WTC11 (cell line): Measurements from ENCODE around the gene PIKFYVE. TPM values are rescaled to one million over a fixed set of nuclear protein-coding genes. Genes with fewer than 3 reads are reported as not detected.

ENCODE experiments used
- ATAC-seq: fragments of 200-7000 bp; cut with Tn5 transposase; 2 replicates; pipeline ENCODE4 v1.10.0; 2021; ENCODE audit warnings: mild to moderate bottlenecking, moderate library complexity
- CTCF ChIA-PET: fragments of 300-600 bp; sonication (Branson Sonifier 250); formaldehyde crosslinking; loops from one replicate; lab custom pipeline; 2021; ENCODE audit warnings: antibody characterized with exemption; lab: Charles Lee
- POLR2A ChIA-PET: fragments of 350-600 bp; sonication (Branson Sonifier 250); formaldehyde crosslinking; loops from one replicate; lab custom pipeline; 2021; ENCODE audit warnings: antibody characterized with exemption; lab: Charles Lee
- DNase-seq: peaks from one replicate; pipeline ENCODE4 v3.0.0; 2021; ENCODE audit warnings: low spot score
- H3K27ac Mint-ChIP-seq: 2 replicates; pipeline ENCODE4 v1.8.0; 2021; ENCODE audit warnings: mixed read lengths
- H3K27me3 Mint-ChIP-seq: 2 replicates; pipeline ENCODE4 v1.8.0; 2021; ENCODE audit warnings: low read depth, mild to moderate bottlenecking, moderate library complexity, mixed read lengths
- H3K36me3 Mint-ChIP-seq: 2 replicates; pipeline ENCODE4 v1.8.0; 2021; ENCODE audit warnings: mixed read lengths
- H3K4me1 Mint-ChIP-seq: 2 replicates; pipeline ENCODE4 v1.8.0; 2022; ENCODE audit warnings: mixed read lengths
- H3K4me3 Mint-ChIP-seq: 2 replicates; pipeline ENCODE4 v1.8.0; 2021; ENCODE audit warnings: mild to moderate bottlenecking, moderate library complexity, mixed read lengths
- H3K9me3 Mint-ChIP-seq: 2 replicates; pipeline ENCODE4 v1.8.0; 2021; ENCODE audit warnings: mixed read lengths
- CBFB ChIP-seq: sonication (generic); formaldehyde crosslinking; IDR thresholded peaks from 2 replicates; pipeline ENCODE4 v1.8.1; 2022; ENCODE audit warnings: mild to moderate bottlenecking, low read depth, missing genetic modification reagents
- CREB1 ChIP-seq: sonication (generic); formaldehyde crosslinking; IDR thresholded peaks from 2 replicates; pipeline ENCODE4 v1.8.0; 2023; ENCODE audit warnings: mild to moderate bottlenecking, missing genetic modification reagents
- GTF2I ChIP-seq: fragments of 250-450 bp; sonication (Bioruptor Pico); conservative IDR thresholded peaks from 2 replicates; pipeline ENCODE4 v1.4.0; 2021; ENCODE audit warnings: mild to moderate bottlenecking
- HMGA2 ChIP-seq: fragments of 250-450 bp; sonication (Bioruptor Pico); IDR thresholded peaks from 2 replicates; pipeline ENCODE4 v1.4.0; 2021; ENCODE audit warnings: mild to moderate bottlenecking, moderate library complexity
- JUN ChIP-seq: sonication (generic); formaldehyde crosslinking; IDR thresholded peaks from 2 replicates; pipeline ENCODE4 v1.8.0; 2023; ENCODE audit warnings: mild to moderate bottlenecking, missing genetic modification reagents
- MYBL2 ChIP-seq: sonication (generic); formaldehyde crosslinking; IDR thresholded peaks from 2 replicates; pipeline ENCODE4 v1.8.1; 2023; ENCODE audit warnings: mild to moderate bottlenecking, moderate library complexity, missing genetic modification reagents
- NR2C2 ChIP-seq: sonication (generic); formaldehyde crosslinking; IDR thresholded peaks from 2 replicates; pipeline ENCODE4 v1.8.0; 2022; ENCODE audit warnings: mild to moderate bottlenecking, missing genetic modification reagents
- RORB ChIP-seq: fragments of 250-450 bp; sonication (Bioruptor Pico); IDR thresholded peaks from 2 replicates; pipeline ENCODE4 v1.9.0; 2021; ENCODE audit warnings: mild to moderate bottlenecking
- TCF7 ChIP-seq: sonication (generic); formaldehyde crosslinking; IDR thresholded peaks from 2 replicates; pipeline ENCODE4 v1.8.0; 2022; ENCODE audit warnings: mild to moderate bottlenecking, low read depth, missing genetic modification reagents, moderate library complexity
- TP53 ChIP-seq: sonication (generic); formaldehyde crosslinking; IDR thresholded peaks from 2 replicates; pipeline ENCODE4 v1.8.1; 2023; ENCODE audit warnings: mild to moderate bottlenecking, missing genetic modification reagents
- ZBTB21 ChIP-seq: sonication (generic); formaldehyde crosslinking; IDR thresholded peaks from 2 replicates; pipeline ENCODE4 v1.8.1; 2023; ENCODE audit warnings: mild to moderate bottlenecking, missing genetic modification reagents, borderline replicate concordance
- ZNF138 ChIP-seq: sonication (generic); formaldehyde crosslinking; conservative IDR thresholded peaks from 2 replicates; pipeline ENCODE4 v1.8.1; 2022; ENCODE audit warnings: mild to moderate bottlenecking, moderate library complexity, missing genetic modification reagents
- ZNF423 ChIP-seq: fragments of 250-450 bp; sonication (Bioruptor Pico); IDR thresholded peaks from 2 replicates; pipeline ENCODE4 v2.1.2; 2022; ENCODE audit warnings: mild to moderate bottlenecking, moderate library complexity
- ZNF671 ChIP-seq: fragments of 250-450 bp; sonication (Bioruptor Pico); IDR thresholded peaks from 2 replicates; pipeline ENCODE4 v1.8.0; 2021; ENCODE audit warnings: mild to moderate bottlenecking
- total RNA-seq: library from RNA; stranded (reverse); gene quantifications from 3 replicates; pipeline ENCODE4 v1.2.3, GENCODE V29; 2021
- TF ChIP-seq, protein P1 (sequence below): sonication (generic); formaldehyde crosslinking; IDR thresholded peaks from 2 replicates; pipeline ENCODE4 v1.8.0; 2022; ENCODE audit warnings: mild to moderate bottlenecking, missing genetic modification reagents
- TF ChIP-seq, protein P2 (sequence below): fragments of 250-450 bp; sonication (Bioruptor Pico); IDR thresholded peaks from 2 replicates; pipeline ENCODE4 v1.8.0; 2021; ENCODE audit warnings: mild to moderate bottlenecking
- TF ChIP-seq, protein P3 (sequence below): sonication (generic); formaldehyde crosslinking; IDR thresholded peaks from 2 replicates; pipeline ENCODE4 v1.8.1; 2022; ENCODE audit warnings: mild to moderate bottlenecking, missing genetic modification reagents, moderate library complexity, borderline replicate concordance
- TF ChIP-seq, protein P4 (sequence below): fragments of 250-450 bp; sonication (Bioruptor Pico); conservative IDR thresholded peaks from 2 replicates; pipeline ENCODE4 v1.9.0; 2021; ENCODE audit warnings: mild to moderate bottlenecking
- TF ChIP-seq, protein P5 (sequence below): sonication (generic); formaldehyde crosslinking; IDR thresholded peaks from 2 replicates; pipeline ENCODE4 v1.8.1; 2022; ENCODE audit warnings: mild to moderate bottlenecking, moderate library complexity, missing genetic modification reagents
- TF ChIP-seq, protein P6 (sequence below): fragments of 250-450 bp; sonication (Bioruptor Pico); IDR thresholded peaks from 2 replicates; pipeline ENCODE4 v1.9.0; 2021; ENCODE audit warnings: mild to moderate bottlenecking
- TF ChIP-seq, protein P7 (sequence below): sonication (generic); formaldehyde crosslinking; IDR thresholded peaks from 2 replicates; pipeline ENCODE4 v1.8.0; 2022; ENCODE audit warnings: mild to moderate bottlenecking, missing genetic modification reagents

Gene PIKFYVE
- total RNA-seq, 1 experiment from 2014 or later, result 36.1 TPM

DNA sequence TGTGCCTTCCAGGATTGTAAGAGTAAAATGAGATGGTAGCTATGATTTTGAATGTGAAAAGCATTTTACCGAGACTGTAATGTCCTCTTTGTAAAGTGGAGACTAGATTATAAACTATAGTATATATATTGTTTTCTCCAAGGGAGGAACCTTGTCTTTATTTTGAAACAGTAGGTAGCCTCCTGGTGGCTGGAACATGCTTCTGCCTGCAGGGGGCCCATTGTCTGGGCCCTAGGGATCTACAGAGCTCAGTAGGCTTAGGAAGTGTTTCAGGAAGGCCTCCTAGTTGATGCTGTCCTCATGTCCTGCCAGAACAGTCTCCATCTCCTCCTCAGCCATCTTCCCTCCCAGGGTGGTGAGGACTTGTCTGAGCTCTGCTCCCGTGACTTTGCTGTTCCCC, 3.0 kb downstream of the PIKFYVE start:
- ATAC-seq (no peak), DNase-seq (no peak)
- H3K27me3 Mint-ChIP-seq, result no peaks in the 10 kb centered on the region
- H3K4me1 Mint-ChIP-seq, result peaks cover 28% of the 10 kb centered on the region
- no peak overlapping the region for H3K4me3 Mint-ChIP-seq
- no peaks in the 10 kb centered on the region for H3K9me3 Mint-ChIP-seq
- POLR2A ChIA-PET, result no interaction called here
- TF ChIP-seq TCF7 (CRISPR knock-in tag) (no peak), TP53 (no peak), CBFB (CRISPR knock-in tag) (no peak), RORB (no peak), MYBL2 (CRISPR knock-in tag) (no peak), JUN (no peak)
- TF ChIP-seq, protein P1, sequence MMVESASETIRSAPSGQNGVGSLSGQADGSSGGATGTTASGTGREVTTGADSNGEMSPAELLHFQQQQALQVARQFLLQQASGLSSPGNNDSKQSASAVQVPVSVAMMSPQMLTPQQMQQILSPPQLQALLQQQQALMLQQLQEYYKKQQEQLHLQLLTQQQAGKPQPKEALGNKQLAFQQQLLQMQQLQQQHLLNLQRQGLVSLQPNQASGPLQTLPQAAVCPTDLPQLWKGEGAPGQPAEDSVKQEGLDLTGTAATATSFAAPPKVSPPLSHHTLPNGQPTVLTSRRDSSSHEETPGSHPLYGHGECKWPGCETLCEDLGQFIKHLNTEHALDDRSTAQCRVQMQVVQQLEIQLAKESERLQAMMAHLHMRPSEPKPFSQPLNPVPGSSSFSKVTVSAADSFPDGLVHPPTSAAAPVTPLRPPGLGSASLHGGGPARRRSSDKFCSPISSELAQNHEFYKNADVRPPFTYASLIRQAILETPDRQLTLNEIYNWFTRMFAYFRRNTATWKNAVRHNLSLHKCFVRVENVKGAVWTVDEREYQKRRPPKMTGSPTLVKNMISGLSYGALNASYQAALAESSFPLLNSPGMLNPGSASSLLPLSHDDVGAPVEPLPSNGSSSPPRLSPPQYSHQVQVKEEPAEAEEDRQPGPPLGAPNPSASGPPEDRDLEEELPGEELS, result no peak
- TF ChIP-seq, protein P2, sequence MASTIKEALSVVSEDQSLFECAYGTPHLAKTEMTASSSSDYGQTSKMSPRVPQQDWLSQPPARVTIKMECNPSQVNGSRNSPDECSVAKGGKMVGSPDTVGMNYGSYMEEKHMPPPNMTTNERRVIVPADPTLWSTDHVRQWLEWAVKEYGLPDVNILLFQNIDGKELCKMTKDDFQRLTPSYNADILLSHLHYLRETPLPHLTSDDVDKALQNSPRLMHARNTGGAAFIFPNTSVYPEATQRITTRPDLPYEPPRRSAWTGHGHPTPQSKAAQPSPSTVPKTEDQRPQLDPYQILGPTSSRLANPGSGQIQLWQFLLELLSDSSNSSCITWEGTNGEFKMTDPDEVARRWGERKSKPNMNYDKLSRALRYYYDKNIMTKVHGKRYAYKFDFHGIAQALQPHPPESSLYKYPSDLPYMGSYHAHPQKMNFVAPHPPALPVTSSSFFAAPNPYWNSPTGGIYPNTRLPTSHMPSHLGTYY (CRISPR knock-in tag), result no peak
- TF ChIP-seq, protein P3, sequence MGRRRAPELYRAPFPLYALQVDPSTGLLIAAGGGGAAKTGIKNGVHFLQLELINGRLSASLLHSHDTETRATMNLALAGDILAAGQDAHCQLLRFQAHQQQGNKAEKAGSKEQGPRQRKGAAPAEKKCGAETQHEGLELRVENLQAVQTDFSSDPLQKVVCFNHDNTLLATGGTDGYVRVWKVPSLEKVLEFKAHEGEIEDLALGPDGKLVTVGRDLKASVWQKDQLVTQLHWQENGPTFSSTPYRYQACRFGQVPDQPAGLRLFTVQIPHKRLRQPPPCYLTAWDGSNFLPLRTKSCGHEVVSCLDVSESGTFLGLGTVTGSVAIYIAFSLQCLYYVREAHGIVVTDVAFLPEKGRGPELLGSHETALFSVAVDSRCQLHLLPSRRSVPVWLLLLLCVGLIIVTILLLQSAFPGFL (CRISPR knock-in tag), result no peak
- TF ChIP-seq, protein P4, sequence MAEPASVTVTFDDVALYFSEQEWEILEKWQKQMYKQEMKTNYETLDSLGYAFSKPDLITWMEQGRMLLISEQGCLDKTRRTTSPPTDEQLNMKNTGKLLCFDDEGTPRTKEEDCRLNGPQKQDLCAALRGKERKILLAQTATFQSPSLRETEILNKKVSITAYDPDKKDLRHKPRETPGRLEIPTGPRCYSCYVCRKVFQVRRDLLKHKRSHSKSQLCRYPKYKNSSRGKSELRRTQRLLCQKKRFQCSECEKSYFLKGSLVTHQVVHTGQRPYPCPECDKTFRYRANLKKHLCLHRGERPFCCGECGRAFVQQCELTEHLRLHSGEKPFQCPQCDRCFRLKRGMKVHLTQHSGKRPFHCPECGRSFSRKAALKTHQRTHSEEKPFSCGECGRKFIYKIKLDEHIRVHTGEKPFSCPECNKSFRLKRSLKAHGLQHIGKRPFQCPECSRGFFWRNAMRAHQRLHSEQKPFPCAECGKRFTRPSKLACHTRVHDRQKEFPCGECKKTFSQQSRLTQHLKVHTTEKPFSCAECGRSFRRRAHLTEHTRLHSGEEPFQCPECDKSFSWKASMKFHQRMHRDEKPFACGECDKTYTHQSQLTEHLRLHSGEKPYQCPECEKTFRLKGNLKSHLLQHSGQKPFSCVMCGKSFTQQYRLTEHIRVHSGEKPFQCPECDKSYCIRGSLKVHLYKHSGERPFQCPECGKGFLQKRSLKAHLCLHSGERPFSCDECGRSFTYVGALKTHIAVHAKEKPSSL, result no peak
- H3K27ac Mint-ChIP-seq, result no peak overlapping the region
- CTCF ChIA-PET, result interaction anchor here (0.6 to 5.8 kb wide), 3 partner anchors 14 to 167 kb away, joined by 3 to 91 read pairs (median 4); partner anchors contain the start of gene IDH1
- H3K36me3 Mint-ChIP-seq, result peaks cover 19% of the 10 kb centered on the region

DNA sequence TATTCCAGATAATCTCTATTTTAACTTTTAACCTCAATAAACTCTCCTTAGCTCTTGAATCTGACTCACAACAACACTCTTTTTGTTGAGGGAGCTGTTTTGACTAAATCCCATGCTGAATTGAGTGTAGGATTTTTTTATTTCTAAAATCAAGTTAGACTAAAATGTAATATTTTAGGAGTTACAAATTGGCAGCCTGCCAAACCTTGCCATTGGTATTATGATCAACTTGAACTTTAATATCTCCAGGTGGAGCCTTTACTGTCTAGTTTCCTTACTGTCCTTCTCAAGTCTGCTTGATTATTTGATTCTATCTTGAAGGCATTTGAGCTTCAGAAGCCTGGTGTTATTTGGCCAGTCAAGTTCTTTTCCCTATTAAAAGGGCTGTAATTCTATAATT, 8.7 kb downstream of the PIKFYVE start:
- peaks cover 69% of the 10 kb centered on the region for H3K36me3 Mint-ChIP-seq
- DNase-seq (no peak), ATAC-seq (no peak)
- no peaks in the 10 kb centered on the region for H3K27me3 Mint-ChIP-seq
- H3K9me3 Mint-ChIP-seq, result peaks cover 7% of the 10 kb centered on the region; the same call in 1 of the 2 replicates
- ChIA-PET CTCF (no interaction called here), POLR2A (no interaction called here)
- no peak overlapping the region for H3K27ac Mint-ChIP-seq
- H3K4me1 Mint-ChIP-seq, result no peaks in the 10 kb centered on the region
- H3K4me3 Mint-ChIP-seq, result no peak overlapping the region
- TF ChIP-seq, protein P5, sequence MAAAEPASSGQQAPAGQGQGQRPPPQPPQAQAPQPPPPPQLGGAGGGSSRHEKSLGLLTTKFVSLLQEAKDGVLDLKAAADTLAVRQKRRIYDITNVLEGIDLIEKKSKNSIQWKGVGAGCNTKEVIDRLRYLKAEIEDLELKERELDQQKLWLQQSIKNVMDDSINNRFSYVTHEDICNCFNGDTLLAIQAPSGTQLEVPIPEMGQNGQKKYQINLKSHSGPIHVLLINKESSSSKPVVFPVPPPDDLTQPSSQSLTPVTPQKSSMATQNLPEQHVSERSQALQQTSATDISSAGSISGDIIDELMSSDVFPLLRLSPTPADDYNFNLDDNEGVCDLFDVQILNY (CRISPR knock-in tag), result no peak
- TF ChIP-seq, protein P4, result no peak
- no peak for TF ChIP-seq RORB
- TF ChIP-seq ZNF138, result no peak
- TF ChIP-seq ZNF423, result no peak
- TF ChIP-seq GTF2I, result no peak
- TF ChIP-seq ZBTB21, result no peak
- no peak for TF ChIP-seq NR2C2 (CRISPR knock-in tag)
- TF ChIP-seq CREB1, result no peak
- TF ChIP-seq, protein P6, sequence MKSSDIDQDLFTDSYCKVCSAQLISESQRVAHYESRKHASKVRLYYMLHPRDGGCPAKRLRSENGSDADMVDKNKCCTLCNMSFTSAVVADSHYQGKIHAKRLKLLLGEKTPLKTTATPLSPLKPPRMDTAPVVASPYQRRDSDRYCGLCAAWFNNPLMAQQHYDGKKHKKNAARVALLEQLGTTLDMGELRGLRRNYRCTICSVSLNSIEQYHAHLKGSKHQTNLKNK (CRISPR knock-in tag), result no peak
- TF ChIP-seq, protein P2 (CRISPR knock-in tag), result no peak
- no peak for TF ChIP-seq HMGA2 (CRISPR knock-in tag)
- TF ChIP-seq, protein P7, sequence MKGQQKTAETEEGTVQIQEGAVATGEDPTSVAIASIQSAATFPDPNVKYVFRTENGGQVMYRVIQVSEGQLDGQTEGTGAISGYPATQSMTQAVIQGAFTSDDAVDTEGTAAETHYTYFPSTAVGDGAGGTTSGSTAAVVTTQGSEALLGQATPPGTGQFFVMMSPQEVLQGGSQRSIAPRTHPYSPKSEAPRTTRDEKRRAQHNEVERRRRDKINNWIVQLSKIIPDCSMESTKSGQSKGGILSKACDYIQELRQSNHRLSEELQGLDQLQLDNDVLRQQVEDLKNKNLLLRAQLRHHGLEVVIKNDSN (CRISPR knock-in tag), result no peak
- TF ChIP-seq ZNF671, result no peak
